GM18499 (cell line): ENCODE results near the gene NRP2.

Experiments used
- ATAC-seq: cut with Tn5 transposase; IDR thresholded peaks from one replicate; pipeline ENCODE4 v1.9.1; 2021; ENCODE audit warnings: moderate number of reproducible peaks; ENCODE audit not compliant: insufficient read depth, unreplicated experiment

NRP2 gene, protein sequence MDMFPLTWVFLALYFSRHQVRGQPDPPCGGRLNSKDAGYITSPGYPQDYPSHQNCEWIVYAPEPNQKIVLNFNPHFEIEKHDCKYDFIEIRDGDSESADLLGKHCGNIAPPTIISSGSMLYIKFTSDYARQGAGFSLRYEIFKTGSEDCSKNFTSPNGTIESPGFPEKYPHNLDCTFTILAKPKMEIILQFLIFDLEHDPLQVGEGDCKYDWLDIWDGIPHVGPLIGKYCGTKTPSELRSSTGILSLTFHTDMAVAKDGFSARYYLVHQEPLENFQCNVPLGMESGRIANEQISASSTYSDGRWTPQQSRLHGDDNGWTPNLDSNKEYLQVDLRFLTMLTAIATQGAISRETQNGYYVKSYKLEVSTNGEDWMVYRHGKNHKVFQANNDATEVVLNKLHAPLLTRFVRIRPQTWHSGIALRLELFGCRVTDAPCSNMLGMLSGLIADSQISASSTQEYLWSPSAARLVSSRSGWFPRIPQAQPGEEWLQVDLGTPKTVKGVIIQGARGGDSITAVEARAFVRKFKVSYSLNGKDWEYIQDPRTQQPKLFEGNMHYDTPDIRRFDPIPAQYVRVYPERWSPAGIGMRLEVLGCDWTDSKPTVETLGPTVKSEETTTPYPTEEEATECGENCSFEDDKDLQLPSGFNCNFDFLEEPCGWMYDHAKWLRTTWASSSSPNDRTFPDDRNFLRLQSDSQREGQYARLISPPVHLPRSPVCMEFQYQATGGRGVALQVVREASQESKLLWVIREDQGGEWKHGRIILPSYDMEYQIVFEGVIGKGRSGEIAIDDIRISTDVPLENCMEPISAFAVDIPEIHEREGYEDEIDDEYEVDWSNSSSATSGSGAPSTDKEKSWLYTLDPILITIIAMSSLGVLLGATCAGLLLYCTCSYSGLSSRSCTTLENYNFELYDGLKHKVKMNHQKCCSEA

DNA sequence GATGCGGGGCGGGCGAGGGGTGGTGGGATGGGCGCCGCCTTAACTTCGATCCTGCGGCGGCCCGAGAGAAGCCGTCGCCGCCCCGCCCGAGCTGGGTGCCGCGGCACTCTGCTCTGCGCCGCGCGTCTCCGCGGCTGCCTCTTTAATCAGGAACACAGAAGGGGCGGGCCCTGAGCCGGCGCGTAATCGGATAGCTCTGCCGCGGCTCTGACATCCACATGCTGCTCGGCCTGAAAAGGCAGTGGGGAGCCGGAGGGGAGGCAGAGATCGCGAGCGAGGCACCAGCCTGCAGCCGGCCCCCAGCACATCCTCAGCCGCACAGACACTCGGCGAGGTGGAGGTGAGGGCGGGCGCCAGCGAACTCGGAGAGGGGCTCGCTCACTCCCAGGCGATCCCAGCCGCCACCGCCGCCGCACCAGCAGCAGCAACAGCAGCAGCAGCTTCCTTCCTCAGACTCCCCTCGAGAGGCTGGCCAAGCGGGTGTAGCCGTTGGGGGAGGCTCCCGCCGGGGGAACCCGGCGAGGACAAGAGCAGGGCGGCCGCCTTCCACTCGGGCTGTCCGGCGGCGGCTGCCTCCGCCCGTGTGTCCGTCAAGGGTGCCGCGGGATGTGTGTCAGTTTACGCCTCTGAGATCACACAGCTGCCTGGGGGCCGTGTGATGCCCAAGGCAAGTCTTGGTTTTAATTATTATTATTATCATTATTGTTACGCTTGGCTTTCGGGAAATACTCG is at the start of gene NRP2:
TSS of gene NRP2 (plus strand) at position 263 of the 732 bp plus-strand sequence. CDS start 790 bp downstream, outside the sequence.
- ATAC-seq, result no peak

DNA sequence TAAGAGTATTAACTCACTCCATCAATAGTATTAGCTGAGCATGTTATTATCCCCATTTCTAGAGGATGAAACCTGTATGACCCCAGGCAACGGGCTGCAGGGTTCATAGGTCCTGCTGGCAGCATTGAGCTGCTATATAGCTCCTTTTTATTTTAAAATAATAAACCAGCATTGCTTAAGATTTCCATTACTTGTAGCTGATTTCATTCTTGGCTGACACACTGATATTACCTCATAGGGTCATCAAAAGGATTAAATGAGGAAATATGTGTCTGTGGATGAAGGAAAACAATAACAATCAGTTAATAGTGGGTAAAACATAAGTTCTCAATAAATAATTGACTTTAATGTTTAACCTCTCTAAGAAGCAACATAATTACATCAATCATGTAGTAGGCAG is 48.3 kb upstream of the NRP2 start:
- no peak for ATAC-seq

DNA sequence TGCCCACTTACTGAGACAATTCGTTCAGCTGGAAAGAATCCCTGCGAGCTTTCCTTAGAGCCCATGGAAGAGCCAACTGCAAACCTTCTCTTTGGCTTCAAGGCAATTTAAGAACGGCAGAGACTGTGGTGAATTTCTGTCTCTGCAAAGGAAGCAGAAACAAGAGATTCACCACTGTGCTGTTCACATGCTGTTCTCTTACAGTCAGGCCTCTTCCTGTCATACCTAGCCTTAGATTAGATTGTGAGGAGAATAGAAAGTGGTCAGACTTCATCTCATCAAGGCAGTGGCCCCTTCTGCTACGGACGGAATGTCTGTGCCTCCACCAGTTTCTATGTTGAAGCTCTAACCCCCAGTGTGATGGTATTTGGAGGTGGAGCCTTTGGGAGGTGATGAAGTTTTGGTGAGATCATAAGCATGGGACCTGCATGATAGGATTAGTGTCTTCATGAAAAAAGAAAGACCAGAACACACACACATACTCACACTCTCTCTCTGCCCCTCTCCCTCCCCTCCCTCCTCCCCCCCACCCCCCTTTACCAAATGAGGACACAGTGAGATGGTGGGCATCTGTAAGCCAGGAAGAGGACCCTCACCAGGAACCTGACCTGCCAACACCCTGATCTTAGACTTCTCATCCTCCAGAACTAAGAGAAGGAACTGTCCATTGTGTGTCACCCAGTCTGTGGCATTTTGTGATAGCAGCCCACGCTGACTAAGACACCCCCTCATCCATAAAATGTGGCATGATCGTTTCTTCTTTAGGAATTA is 45.6 kb upstream of the NRP2 start:
- ATAC-seq, result no peak

- no peak for ATAC-seq
These were observed 45.0 kb upstream of the NRP2 start for GRCh38 chr2:205637320-205637602.

- no peak for ATAC-seq
These were observed 44.4 kb upstream of the NRP2 start for GRCh38 chr2:205637779-205638503.

DNA sequence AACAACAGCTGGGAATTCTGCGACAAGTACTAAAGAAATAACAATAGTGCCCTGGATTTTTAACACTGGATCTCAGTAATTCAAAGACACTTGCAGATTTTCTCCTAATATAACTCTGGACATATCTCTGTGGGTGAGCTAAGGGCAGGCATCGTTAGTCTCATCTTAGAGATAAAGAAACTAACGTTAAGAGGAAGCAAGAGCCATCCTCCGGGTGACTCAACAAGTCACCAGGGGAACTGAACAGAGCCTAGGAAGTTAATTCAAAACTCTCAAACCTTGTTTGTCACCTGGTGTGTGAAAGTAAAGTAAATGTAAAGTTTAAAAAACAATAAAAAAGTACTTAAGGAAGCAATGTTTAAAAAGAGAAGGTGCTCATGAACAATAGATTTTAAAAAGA is 41.6 kb upstream of the NRP2 start:
- no peak for ATAC-seq

DNA sequence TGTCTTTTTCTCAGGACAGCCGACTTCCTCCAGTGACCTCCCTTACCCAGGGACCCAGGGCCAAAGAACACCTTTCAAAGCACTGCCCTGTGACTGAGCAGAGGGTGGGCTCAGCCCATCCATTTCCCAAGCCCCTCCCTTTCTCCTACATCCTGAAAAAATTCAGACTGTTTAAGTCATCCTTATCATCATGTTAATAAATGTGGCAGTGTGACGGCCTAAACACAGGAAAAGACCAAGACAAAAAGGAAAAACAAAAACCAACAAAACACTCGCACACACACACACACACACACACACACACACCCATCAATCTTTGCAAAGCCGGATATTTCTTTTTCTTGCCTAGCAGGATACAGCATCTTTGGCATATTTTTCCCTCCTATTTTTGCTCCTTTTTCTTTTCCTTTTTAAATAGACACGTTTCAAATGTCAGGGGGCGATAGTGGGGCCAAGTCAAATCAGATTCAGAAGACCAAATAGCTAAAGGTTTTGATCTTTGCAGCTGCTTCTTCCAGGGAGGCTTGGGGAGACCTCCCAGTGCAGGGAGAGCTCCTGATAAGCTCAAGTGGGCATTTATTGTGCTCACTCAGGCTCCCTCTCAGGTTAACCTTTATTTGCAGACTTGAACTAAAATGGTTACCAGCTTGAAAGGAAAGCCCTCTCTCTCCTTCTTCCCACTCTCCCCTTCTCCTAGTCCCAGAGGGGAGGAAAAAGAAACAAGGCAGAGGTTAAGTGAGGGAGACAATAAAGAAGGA is 39.5 kb upstream of the NRP2 start:
- no peak for ATAC-seq

- ATAC-seq, result no peak
These were observed 38.9 kb upstream of the NRP2 start for GRCh38 chr2:205643391-205643885.

DNA sequence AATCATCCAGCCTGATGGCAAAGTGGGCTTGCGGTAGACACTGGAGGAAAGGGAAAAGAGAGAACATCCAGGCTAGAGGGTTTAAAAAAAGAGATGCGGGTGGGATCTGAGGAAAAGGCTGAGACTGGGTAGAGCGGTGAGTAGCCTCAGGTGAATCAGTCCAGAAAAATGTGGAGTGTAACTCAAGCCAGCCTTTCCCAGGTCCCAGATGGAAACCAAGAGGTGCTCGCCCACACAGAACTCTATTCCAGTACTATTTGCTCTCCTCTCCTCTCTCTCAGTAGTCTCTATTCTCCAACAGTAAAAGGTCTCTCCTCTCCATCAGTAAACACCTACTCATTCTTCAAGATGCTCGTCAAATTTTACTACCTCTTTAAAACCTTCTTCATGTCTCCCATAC is 38.3 kb upstream of the NRP2 start:
- no peak for ATAC-seq

DNA sequence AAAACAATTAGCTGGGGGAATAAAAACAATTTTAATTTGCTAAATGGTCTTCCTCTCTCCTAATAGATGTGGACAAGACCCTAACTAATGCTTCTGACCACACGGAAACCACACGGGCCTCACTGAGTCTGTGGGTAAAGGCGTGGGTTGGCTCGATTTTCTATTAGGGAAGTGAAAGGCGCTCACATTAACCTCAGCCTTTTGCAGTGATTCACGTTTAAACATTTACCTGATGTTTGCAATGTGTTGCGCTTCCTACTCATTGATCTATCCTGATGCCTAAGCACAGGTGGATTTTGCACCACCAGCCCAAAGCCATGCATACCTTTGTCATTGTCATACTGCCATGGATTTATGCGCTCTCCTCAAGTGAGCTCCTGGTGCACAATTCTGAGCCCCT is 35.6 kb upstream of the NRP2 start:
- ATAC-seq, result peak; percentile 93

DNA sequence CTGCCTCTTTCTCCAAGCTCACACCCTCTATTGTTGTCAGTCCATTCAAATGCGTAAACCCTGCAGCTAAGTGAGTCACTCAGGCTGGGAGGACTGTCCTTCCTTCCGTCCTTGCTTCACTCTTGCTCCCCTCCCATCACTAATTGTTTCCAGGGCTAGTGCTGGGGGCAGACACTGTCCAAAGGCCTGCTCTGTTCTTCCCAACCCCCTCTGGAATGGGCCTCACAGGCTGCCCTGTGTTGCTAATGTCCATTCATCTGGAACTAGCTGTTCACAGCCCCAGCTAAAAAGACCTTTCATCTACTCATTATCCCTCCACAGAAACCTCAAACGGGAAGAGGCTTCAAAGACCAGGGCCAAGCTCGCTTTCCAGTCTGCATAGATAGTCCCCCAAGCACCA is 31.9 kb upstream of the NRP2 start:
- ATAC-seq, result no peak

GRCh38 chr2:205650931-205651330 is 31.4 kb upstream of the NRP2 start:
- no peak for ATAC-seq

GRCh38 chr2:205651719-205652118 is 30.6 kb upstream of the NRP2 start:
- no peak for ATAC-seq

DNA sequence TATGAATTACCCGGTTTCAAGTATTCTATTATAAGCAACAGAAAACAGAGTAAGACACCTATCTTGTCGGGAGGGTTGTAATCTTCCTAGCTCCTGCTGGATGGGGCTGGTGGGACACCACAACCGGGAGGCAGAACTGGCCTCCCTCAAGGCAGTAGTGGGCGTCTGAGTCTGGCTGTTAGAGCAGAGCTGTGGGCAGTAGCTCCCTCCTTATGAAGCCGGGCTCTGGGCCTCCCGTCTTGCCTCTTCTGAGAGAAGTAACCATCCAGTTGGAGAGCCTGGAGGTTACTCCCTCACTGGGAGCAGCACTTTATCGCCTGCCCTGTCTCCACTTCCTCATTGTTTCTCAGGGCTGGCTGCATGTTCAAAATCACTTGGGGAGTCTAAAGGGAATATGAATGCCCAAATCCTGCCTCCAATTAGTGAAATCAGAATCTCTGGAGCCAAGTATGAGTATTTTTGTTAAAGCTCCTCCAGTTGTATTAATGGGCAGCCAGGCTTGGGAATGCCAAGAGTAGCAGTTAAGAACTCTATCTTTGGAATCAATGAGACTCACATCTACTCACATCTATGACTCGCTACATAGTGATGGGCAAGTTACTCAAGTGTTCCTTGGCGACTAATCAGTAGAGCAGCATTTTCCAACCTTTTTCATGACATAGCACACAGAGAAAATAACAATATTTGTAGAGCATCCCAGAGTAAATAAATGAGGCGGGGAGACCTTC is 27.3 kb upstream of the NRP2 start:
- ATAC-seq, result no peak

- ATAC-seq, result no peak
These were observed 26.4 kb upstream of the NRP2 start for GRCh38 chr2:205655779-205656456.

- no peak for ATAC-seq
These were observed 25.8 kb upstream of the NRP2 start for GRCh38 chr2:205656461-205656860.

- ATAC-seq, result no peak
These were observed 25.4 kb upstream of the NRP2 start for GRCh38 chr2:205656941-205657340.
